Osteoblast (primary cell): ENCODE measurements around the gene OR5M8. TPM values are rescaled to one million over a fixed set of nuclear protein-coding genes. Genes with fewer than 3 reads are reported as not detected.

Source experiments
- DNase-seq: peaks from one replicate; pipeline ENCODE4 v3.0.0; 2011; ENCODE audit warnings: low spot score, mixed read lengths; ENCODE audit not compliant: insufficient read length; ENCODE audit errors: missing footprints
- H2AFZ ChIP-seq: 2 replicates; pipeline ENCODE4 v1.6.0; 2011; ENCODE audit warnings: mild to moderate bottlenecking, low read length
- H3K27ac ChIP-seq: 2 replicates; pipeline ENCODE4 v1.5.1; 2011; ENCODE audit warnings: mild to moderate bottlenecking, low read depth, low read length, moderate library complexity
- H3K27me3 ChIP-seq: 2 replicates; pipeline ENCODE4 v1.6.0; 2012; ENCODE audit warnings: mild to moderate bottlenecking, control low read depth, inconsistent platforms, low read length, moderate library complexity; ENCODE audit not compliant: insufficient read depth
- H3K36me3 ChIP-seq: 2 replicates; pipeline ENCODE4 v1.5.1; 2011; ENCODE audit warnings: mild to moderate bottlenecking, low read length, control low read depth, moderate library complexity; ENCODE audit not compliant: insufficient read depth
- H3K4me1 ChIP-seq: 2 replicates; pipeline ENCODE4 v1.5.1; 2011; ENCODE audit warnings: mild to moderate bottlenecking, low read length, control low read depth, moderate library complexity; ENCODE audit not compliant: insufficient read depth
- H3K4me2 ChIP-seq: 2 replicates; pipeline ENCODE4 v1.6.0; 2011; ENCODE audit warnings: mild to moderate bottlenecking, low read length; ENCODE audit not compliant: insufficient read depth
- H3K4me3 ChIP-seq: fragments of 200-600 bp; sonication (generic); 3 replicates; pipeline ENCODE4 v1.5.1; 2012; ENCODE audit warnings: mild to moderate bottlenecking, low read length, inconsistent platforms; ENCODE audit not compliant: insufficient read depth
- H3K79me2 ChIP-seq: 2 replicates; pipeline ENCODE4 v1.6.0; 2012; ENCODE audit warnings: mild to moderate bottlenecking, low read length, control low read depth, inconsistent platforms; ENCODE audit not compliant: insufficient read depth
- H3K9me3 ChIP-seq: 2 replicates; pipeline ENCODE4 v1.5.1; 2011; ENCODE audit warnings: low read depth, low read length, control low read depth
- H4K20me1 ChIP-seq: 2 replicates; pipeline ENCODE4 v1.6.0; 2012; ENCODE audit warnings: mild to moderate bottlenecking, low read length, control low read depth; ENCODE audit not compliant: insufficient read depth
- CTCF ChIP-seq: IDR thresholded peaks from 2 replicates; pipeline ENCODE4 v1.5.1; 2011; ENCODE audit warnings: mild to moderate bottlenecking, low read depth, low read length, moderate library complexity; ENCODE audit errors: extremely low read depth
- total RNA-seq: library from RNA; depleted of rRNA; stranded (reverse); fragments of >200 nt; gene quantifications from 2 replicates; pipeline ENCODE4 v1.2.3, GENCODE V29; 2012

The OR5M8 gene
- total RNA-seq, 1 donor: not detected

GRCh38 chr11:56453521-56453920 is 37.6 kb downstream of the OR5M8 start:
- Histone ChIP-seq H2AFZ (no peak overlapping the region), H3K4me2 (no peak overlapping the region), H4K20me1 (no peaks in the 10 kb centered on the region), H3K79me2 (no peaks in the 10 kb centered on the region), H3K36me3 (no peaks in the 10 kb centered on the region), H3K27me3 (no peaks in the 10 kb centered on the region), H3K27ac (no peak overlapping the region), H3K9me3 (no peaks in the 10 kb centered on the region), H3K4me1 (no peaks in the 10 kb centered on the region), H3K4me3 (no peak overlapping the region)
- no peak for TF ChIP-seq CTCF
- DNase-seq: no peak

Other genes starting within 250 kb of the OR5M8 start
- not detected in 2 replicates for gene OR5T3, start 239.1 kb downstream of the OR5M8 start, total RNA-seq
- gene OR5T1, start 217.2 kb downstream of the OR5M8 start, total RNA-seq: not detected in 2 replicates
- gene OR8H1, start 199.1 kb downstream of the OR5M8 start, total RNA-seq: not detected in 2 replicates
- not detected in 2 replicates for gene OR8K3, start 176.2 kb downstream of the OR5M8 start, total RNA-seq
- not detected in 2 replicates for gene OR8K1, start 145.3 kb downstream of the OR5M8 start, total RNA-seq
- not detected in 2 replicates for gene OR8J1, start 137.1 kb downstream of the OR5M8 start, total RNA-seq
- gene OR8U1, start 115.7 kb downstream of the OR5M8 start, total RNA-seq: not detected in 2 replicates
- not detected in 2 replicates for gene OR5AL1, start 78.7 kb downstream of the OR5M8 start, total RNA-seq
- gene OR5M3, start 18.0 kb downstream of the OR5M8 start, total RNA-seq: not detected in 2 replicates
- not detected in 2 replicates for gene OR5M11, start 51.9 kb upstream of the OR5M8 start, total RNA-seq
- gene OR5M10, start 86.4 kb upstream of the OR5M8 start, total RNA-seq: not detected in 2 replicates
- not detected in 2 replicates for gene OR5M1, start 123.5 kb upstream of the OR5M8 start, total RNA-seq
- not detected in 2 replicates for gene OR5AP2, start 151.1 kb upstream of the OR5M8 start, total RNA-seq
- not detected in 2 replicates for gene OR5AR1, start 172.3 kb upstream of the OR5M8 start, total RNA-seq
- not detected in 2 replicates for gene OR9G1, start 207.7 kb upstream of the OR5M8 start, total RNA-seq